Measurements from ENCODE around the gene RSPH3.

GRCh38 chr6:158947284-158947683 is 52.7 kb downstream of the RSPH3 start:
- TF ChIP-seq ZNF565 (CRISPR knock-in tag; conservative IDR thresholded peaks at IDR 0.05; ENCODE audit: low read depth) = no peak
- TF ChIP-seq ESRRG (CRISPR knock-in tag; IDR thresholded peaks at IDR 0.05) = no peak
- TF ChIP-seq CSRNP3 (CRISPR knock-in tag; IDR thresholded peaks at IDR 0.05) = no peak
- no peak for TF ChIP-seq CSDC2 (CRISPR knock-in tag; IDR thresholded peaks at IDR 0.05)
- no peak for TF ChIP-seq RARB (CRISPR knock-in tag; IDR thresholded peaks at IDR 0.05)
- no peak for TF ChIP-seq ZFP30 (CRISPR knock-in tag; IDR thresholded peaks at IDR 0.05)
- TF ChIP-seq PATZ1 (CRISPR knock-in tag; IDR thresholded peaks at IDR 0.05; ENCODE audit: borderline replicate concordance) = no peak
- TF ChIP-seq SNAI2 (CRISPR knock-in tag; IDR thresholded peaks at IDR 0.05) = no peak

Data from SK-N-SH treated with all-trans-retinoic acid at 6 μM for 48 hours (cell line).